Measurements from ENCODE around the gene SOX6.

Gene SOX6

DNA sequence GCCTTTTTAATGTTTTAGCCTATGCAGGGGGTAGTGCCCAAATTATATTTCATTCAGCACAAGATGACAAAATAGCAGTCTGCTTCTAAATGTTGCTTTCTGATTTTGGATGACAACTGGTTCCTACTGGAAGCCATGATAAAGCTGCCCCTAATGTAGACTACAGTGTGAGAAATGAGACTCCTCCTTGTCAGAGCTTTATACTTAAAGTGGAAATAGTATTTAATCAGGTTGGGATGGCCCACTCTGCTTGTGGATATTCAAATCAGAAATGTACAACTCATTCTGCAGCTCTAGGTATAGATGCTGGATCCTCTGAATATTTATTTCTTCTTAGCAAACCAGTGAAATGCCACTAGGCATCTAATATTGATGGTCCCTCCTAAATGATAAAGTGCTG, 171.3 kb downstream of the SOX6 start:
- no peak for DNase-seq (ENCODE audit: low read depth)

DNA sequence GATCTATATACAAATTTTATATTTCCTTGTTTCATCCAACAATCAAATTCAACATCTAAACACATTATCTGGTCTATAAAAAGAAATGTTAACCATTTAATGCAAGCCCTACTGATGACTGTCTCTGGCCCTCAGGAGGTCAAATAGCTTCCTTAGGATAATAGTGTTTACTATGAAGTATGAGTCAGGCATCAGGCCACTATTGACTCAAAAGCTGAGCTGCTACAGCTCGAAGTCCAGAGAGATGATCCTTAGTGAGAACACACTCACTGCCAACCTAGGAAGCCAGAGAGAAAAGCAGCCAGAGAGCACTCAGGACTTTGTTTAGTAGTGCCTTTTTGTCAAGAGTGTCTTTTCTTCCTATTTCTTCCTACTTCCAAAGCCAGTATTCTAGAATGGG, 171.8 kb downstream of the SOX6 start:
- no peak for DNase-seq (ENCODE audit: low read depth)

DNA sequence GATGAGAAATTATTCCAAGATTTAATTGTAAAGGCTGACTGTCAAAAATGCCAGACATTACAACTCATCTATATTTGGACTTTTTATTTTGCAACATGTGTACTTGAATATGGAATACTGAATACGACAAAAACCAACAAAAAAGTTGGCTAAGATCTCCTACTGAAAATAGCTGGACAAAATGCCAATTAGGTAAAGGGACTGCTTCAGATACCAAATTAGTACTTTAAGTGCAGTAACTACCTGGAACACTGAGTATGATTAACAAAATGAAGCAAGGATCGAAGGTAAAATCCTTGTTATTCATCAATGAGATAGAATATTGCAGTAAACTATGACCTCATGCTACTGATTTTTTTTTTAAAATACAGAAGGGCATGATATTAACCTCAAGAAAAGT, 173.8 kb downstream of the SOX6 start:
- DNase-seq (ENCODE audit: low read depth) = no peak

DNA sequence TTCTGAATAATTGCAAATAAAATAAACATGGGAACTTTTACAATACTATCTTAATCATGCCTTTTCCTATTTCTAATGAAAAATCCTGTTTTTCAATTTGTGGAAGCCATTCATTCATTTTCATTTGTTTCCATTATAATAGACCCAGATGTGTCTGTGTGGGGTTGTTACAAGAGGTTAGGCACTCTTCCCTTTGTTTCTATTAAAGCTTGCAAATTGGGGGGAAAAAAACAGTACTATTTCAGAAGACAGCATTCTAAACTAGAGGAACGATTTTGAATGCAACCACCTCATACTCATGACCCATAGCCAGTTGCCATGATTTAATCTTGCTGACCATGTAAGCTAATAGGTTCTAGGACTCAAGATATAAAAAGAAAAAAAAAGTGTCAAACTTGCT, 175.5 kb downstream of the SOX6 start:
- DNase-seq (ENCODE audit: low read depth) = no peak

DNA sequence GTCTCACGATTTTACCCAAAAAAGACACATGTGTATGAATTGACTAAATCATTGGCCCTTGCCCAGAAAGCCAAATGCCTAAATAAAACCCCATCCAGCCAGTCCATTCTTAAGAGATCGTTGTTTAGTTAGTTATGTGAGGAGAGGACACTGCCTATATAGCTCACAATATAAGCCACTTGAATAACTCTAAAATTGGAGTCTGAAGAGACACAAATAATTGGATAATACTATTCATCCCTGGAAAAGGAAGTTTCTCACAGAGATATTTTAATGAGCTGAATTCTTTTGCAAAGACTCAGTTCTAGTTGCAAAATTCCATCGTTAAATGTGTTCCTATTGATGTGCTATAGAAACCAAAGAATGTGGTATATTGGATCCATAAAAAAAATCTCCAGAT, 176.7 kb downstream of the SOX6 start:
- no peak for DNase-seq (ENCODE audit: low read depth)

DNA sequence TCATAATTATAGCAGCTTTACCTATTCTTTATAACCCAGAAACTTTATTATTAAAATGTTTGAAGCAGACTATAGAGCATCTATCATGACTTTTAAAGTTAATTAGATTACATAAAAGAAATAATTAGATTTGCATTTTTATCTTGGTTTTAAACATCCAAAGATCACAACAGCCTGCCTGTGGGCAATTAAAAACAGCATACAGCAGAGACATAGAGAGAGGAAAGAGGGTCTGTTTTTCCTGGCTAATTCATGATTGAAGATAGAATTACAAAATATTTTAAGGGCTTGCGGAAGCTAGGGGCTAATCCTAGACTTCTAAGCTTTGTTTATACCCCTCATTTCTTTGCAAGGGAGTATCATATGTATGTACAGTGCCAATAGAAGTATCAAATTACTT, 178.1 kb downstream of the SOX6 start:
- DNase-seq (ENCODE audit: low read depth) = no peak

DNA sequence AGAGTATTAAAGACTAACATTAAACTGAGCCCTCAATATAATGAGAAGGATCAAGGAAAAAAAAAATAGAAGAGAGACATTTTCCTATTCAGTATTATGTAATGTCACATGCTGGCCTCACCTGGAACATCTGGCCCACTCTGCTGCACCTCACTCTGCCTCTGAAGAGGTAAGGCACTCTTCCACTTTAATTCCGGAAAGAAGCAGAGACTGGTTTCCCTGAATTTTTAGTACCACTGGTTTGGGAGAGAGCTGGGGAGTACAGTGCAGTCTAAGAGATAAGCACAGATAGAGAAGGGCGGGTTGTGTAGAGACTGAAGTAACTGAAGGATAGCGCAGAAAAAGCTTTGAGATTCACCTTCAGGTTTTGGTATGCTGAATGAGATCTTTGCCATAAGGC, 178.7 kb downstream of the SOX6 start:
- DNase-seq (ENCODE audit: low read depth) = no peak

DNA sequence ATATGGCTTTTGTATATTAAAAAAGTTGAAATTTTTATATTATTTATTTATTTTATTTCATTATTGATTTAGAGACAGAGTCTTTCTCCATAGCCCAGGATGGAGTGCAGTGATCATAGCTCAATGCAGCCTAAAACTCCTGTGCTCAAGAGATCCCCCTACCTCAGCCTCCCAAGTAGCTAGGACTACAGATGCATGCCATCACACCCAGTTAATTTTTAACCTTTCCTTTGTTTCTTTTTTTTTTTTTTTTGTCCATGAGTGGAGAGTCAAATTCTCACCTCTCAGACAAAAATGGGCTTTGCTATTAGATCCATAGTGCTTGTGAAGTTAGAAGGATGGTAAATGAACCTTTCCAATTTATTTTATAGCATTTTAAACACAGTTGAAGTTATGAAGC, 182.5 kb downstream of the SOX6 start:
- DNase-seq (ENCODE audit: low read depth) = no peak

DNA sequence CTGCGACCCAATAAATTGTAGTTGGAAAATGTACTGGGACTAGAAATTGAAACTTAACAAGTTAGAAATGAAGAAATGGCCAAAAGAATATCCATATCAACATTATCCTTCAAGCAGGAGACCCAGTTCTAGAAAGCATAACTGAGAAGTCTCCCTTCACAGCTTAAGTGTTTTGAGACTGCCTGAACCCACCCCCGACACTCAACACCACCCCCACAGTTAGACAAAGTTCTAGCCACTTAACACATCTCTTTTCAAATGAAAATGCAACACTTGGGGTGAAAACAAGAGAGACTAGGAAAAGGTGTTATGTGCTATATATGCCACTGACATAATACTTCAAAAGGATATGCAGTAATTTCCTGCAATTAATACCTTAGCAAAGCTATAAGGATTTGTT, 184.5 kb downstream of the SOX6 start:
- DNase-seq (ENCODE audit: low read depth) = no peak

DNA sequence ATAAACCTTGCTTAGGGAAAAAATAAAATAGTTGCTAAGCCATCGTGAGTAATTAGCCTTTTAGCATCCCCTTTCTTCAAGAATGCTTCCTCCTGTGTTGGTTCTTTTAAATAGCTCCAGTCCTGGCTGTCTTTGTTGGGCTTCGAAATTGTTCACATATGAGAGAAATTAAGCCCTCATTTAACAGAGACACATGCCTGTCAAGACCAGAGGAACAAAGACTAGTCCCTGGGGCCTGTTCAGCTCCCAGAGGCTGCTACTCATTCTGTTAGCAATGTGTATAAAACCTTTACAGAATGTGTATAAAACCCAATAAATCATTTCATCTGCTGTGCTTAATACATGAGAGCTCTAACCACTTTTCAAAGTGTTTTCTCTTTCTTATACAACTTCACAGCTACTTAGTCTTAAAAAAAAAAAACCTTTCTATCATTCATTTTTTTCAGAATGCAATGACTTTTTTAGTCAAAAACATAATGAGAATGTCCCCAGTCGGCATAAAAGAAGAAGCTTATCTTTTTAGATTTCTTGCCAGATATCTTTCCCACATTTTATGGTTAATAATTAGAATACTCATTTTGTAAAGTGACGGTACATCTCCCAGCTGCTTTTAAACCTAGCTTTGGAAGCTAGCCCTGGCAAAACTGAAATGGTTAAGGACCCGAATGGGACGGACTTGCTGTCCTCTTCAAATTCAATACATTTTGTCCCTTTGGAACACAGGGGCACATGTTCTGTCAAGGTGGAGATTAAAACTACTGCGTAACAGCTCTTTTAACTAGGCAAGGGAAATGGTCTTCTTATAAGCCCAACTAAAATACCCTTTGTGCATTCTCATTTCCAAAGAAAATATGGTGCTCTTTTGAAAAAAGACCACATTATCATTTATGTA, 186.1 kb downstream of the SOX6 start:
- no peak for DNase-seq (ENCODE audit: low read depth)

DNA sequence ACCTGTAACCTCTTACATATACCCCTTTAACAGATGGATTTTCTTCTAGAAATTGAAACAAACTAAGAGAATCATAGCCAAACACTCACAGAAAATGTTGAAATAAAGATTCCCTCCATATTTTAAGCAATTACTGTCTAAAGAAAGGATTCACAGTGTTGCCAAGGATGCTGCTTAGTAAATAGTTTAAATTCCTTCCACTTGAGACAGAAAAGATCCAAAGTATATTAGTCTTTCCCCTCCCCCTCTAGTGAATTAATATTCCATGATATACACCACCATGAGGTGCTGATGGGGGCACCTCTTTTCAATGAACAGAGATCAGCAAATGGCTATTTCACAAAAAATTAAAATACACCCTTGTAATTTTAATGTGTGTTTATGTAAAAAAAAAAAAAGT, 186.8 kb downstream of the SOX6 start:
- DNase-seq (ENCODE audit: low read depth) = no peak

DNA sequence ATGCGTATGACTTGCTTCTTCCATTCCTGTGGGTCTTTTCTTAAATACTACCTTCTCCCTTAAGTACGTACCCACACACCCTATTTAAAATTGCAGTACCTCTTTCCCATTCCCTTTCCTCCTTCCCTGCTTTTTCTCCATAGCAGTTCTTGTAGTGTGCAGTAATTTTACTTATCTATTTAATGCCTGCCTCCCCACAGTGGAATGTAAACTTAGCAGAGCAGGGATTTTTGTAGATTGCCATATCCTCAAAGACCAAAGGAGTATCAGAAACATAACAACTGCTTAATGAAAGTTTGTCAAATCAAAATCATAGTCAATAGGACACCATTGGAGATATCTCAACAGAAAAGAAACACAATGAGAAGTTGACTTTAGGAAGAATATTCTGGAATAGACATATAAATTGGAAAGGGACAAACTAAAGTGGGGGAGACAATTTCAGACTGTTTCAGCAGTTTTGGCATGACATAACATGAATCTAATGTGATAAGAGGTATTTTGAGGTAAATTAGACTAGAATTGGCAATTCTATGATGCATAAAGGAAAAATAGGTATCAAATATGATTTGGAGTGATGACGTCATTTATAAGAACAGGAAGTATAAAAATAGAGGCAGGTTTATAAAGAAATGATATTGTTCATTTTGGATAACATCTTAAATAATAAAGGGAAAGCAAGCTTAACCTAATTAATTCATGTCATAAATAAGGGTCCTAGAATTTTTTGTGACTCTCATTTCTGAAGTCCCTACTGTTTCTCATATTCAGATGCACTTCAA, 188.4 kb downstream of the SOX6 start:
- DNase-seq (ENCODE audit: low read depth) = no peak

DNA sequence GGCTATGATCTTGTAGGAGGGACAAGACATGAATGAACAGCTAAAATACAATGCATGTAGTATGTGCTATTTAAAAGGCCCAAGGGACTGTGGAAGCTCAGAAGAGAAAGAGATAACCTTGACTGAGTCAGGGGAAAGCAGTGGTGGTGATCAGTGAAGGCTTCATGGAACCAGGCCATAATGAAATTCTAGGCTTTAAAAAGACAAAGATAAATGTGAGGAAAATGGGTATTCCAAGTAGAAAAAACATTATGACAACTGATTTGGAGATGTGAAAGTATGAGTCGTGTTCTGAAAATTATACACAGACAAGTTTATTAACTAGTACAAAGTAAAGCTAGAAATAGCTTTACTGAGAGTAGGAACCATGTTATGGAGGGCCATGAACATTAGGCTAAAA, 189.8 kb downstream of the SOX6 start:
- no peak for DNase-seq (ENCODE audit: low read depth)

DNA sequence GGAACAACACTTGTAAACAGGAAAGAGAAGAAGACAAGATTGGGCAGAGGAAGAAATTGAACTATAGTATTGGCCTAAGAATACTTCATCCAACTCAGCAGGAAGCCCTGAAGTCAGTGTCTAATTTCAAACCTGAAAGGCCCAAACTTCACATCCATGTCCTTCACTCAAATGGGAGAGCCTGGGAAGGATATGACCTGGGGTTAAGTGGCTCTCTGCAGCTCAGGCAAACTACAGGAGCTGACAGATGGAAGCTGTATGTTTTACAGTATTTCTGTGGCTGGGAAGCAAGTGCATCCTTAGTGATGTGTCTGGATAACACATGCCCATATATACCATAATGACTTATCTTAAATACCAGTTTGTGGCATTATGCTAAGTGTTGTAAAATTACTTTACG, 196.2 kb downstream of the SOX6 start:
- DNase-seq (ENCODE audit: low read depth) = no peak

DNA sequence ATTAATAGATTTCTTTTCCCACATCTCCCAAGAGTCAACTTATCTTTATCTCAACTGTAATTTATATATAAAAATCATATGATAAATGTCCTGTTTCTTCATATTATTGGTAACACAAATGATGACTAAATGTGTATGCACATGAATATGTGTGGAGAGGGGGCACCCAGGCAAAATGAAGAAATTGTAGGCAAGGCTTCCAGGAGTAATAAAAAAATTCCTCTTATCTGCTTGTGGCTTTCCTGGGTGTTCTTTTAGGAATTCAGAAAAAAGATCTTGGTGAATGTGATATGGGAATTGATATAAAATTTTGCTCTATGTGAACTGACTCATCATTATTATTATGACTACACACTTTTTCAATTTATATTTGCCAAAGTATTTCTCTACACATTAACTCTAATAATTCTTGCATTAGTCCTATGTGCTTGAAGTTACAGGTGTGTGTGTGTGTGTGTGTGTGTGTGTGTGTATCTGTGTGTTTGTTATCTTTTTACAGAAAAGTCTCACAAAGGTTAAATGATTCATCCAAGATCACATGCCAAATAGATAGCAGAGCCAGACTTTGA, 197.8 kb downstream of the SOX6 start:
- DNase-seq (ENCODE audit: low read depth) = no peak

DNA sequence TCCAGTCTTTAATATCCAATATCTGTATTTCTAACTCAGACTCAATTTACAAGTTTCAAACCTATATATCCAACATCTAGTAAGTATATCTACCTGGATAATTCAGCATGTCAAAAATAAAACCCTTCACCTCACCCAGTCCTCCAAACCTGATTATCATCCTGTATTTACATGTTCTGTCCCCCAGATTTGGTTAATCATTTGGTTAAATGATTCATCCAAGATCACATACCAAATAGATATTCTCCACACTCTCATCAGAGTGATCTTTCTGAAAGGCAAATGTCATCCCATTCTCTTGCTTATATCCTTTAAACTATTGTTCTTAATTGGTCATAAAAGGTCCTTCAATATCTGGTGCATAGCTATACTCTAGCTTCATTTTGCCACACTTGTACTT, 199.0 kb downstream of the SOX6 start:
- no peak for DNase-seq (ENCODE audit: low read depth)

DNA sequence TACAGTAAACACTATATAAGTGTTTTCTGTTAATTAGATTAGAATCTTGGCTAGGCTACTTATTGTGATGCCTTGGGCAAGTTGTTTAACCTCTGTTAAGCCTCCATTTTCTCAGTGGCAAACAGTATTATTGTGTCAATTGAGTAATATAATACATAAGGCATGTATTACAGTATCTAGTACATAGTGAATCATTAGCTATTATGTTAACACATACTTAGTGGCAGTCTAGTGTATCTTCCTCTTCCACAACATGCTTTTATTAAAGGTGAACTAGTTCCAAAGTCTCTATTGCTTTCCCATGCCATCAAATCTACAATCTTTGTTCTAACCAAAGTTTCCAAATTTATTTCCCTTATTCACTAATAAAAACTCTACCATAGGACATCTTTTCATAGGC, 200.9 kb downstream of the SOX6 start:
- DNase-seq (ENCODE audit: low read depth) = no peak

DNA sequence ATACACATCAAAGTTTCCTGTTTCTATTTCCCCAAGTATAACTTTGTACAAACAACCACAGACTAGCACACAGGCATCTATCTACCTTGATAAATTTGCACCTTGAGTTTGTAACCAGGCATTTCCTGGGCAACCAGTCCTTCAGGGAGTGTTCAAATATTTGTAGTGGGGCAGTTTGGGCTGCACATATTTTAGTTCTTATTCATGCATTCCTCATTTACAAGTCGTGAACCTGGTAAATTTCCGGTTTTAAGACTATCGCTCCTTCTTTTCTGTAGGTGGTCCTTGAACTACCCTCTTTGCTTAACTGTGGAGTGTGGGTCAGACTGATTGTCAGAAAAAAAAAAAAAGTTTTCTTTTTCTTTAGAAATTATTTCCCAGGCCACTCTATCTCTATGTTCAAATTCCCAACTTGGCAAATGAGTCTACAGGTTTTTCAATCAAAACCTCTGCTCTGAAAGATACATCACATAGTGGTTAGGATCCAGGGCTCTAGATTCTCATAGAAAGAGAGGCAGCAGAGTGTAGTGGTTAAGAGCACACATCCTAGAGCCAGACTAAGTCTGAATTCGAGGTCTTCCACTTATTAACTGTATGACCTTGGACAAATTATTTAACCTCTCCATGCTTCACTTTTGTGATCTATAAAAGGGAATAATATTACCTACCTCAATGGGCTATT, 201.5 kb downstream of the SOX6 start:
- no peak for DNase-seq (ENCODE audit: low read depth)

DNA sequence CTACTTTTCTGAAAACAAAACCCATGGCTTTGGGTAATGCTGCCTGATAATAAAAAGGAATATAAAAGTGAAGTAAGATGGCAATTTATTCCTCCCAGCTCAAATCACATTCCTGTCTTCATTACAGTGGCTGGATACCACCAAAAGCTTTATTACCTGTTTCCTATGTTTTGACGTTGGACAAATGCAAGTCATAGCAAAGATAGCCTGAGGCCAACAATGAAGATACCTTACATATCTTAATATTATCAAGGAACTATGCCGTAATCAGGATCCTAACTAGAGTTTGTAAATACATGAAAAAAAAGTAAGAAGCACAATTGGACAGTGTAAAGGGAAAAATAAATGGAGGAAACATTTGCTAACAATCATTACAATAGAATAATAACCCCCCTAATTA, 202.4 kb downstream of the SOX6 start:
- no peak for DNase-seq (ENCODE audit: low read depth)

DNA sequence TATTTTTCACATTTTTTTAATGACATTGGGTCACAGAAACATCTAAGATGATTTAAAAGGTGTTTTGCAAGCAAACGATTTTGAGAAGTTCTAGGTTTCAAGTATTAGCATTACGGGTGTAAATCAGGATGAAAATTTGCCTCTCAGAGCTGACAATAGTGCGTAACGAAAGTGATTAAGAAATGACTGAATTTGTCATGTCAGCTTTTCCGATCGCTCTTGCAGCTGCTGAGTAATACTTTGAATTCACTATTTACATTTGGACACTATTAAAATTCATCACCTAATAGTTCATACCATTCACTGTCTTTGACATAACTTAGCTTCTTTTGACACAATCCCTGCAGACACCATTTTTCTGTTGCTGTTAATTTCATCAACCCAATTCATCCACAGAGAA, 205.2 kb downstream of the SOX6 start:
- no peak for DNase-seq (ENCODE audit: low read depth)

DNA sequence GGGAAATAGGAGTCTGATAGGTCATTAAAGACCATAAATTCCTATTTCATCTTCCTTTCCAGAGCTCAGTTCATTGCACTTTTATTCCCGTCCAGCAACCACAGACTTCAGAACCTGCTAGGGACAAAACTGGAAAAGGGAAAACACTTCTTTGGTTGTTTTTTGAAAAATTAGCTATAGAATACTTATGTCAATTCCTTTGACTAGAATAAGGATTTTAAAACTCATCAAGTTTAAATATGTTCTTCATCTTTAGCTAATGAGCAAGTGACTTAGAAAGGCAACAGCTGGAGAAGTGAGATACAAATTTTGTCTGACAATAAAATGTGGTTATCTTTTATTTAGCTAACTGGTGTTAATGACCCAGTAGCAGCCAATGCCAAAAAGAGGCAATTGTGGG, 206.9 kb downstream of the SOX6 start:
- DNase-seq (ENCODE audit: low read depth) = no peak

DNA sequence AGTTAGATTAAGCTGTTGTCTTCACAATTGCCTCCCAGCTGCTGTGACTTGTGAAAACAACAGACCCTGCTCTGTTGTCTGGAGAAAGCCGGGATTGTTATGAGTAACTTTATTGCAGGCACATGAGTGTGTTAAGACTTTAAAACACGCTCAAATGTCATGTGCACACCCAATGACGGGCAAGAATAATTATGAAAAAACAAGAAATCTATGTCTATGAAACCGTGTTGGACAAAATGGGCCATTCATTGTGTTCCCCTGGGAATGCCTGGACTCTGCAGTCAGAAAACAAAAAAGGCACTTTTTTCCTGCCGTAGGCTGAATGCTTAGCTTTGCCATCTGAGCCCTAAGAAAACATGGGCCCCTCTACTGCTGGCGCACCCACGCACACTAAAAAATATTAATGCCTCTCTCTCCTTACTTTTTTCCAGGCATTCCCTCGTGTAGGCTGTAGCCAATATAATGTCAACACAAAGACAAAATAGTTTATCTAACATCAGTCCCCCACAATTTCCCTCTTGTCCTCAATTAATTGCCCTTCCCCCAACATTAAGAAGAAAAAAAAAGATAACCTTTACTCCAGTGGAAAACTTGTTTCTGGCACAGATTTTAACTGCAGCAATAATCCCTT, 207.9 kb downstream of the SOX6 start:
- DNase-seq (ENCODE audit: low read depth) = no peak
